Thyroid gland (tissue), 4 donors: ENCODE measurements around the gene CPNE4.

Experiments used
- POLR2A ChIP-seq, 2 donors: fragments of 450-650 bp; IDR thresholded peaks; one replicate each; pipeline ENCODE4 v1.6.1; 2017; ENCODE audit warnings: antibody characterized with exemption in 2 of 2, mild to moderate bottlenecking in 2 of 2, moderate library complexity in 1 of 2
- TF ChIP-seq, protein P1 (sequence below), 6 experiments: fragments of 200-600 bp in 3 of 6; fragments of 450-650 bp in 3 of 6; sonication (generic) in 3 of 6; IDR thresholded peaks; one replicate each; pipeline ENCODE4 v1.5.1; 2016 to 2019; ENCODE audit warnings: antibody characterized with exemption in 6 of 6, mild to moderate bottlenecking in 2 of 6, inconsistent platforms in 1 of 6, moderate library complexity in 1 of 6

DNA sequence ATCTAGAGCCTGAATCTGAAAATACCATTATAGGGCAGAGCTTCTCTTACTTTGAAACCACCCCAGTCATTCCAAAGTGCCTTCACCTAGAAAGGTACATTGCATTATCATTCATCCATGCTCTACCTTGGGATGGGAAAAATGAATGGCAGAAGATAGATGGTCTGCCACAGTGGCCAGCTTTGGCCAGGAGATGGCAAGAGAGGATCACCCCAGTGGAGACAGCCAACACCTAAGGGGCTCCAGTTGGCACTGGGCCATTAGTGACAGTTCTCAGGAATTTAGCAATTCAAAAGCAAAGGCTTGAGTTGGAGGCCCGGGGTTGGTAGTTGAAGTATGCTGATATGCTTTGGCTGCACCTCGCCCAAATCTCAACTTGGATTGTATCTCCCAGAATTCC lies 278.4 kb downstream of the CPNE4 start:
- TF ChIP-seq, protein P1, sequence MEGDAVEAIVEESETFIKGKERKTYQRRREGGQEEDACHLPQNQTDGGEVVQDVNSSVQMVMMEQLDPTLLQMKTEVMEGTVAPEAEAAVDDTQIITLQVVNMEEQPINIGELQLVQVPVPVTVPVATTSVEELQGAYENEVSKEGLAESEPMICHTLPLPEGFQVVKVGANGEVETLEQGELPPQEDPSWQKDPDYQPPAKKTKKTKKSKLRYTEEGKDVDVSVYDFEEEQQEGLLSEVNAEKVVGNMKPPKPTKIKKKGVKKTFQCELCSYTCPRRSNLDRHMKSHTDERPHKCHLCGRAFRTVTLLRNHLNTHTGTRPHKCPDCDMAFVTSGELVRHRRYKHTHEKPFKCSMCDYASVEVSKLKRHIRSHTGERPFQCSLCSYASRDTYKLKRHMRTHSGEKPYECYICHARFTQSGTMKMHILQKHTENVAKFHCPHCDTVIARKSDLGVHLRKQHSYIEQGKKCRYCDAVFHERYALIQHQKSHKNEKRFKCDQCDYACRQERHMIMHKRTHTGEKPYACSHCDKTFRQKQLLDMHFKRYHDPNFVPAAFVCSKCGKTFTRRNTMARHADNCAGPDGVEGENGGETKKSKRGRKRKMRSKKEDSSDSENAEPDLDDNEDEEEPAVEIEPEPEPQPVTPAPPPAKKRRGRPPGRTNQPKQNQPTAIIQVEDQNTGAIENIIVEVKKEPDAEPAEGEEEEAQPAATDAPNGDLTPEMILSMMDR (IDR thresholded peaks at IDR 0.05): no peak
- TF ChIP-seq POLR2A (IDR thresholded peaks at IDR 0.05): no peak
